Measurements from ENCODE around the gene SLC22A23. TPM values are rescaled to one million over a fixed set of nuclear protein-coding genes. Genes with fewer than 3 reads are reported as not detected.
A peak's percentile ranks its signal among the peaks of the same experiment; 100 is the strongest.

SLC22A23 gene
- total RNA-seq, 1 experiment from 2014 or later: 38.2 TPM

DNA sequence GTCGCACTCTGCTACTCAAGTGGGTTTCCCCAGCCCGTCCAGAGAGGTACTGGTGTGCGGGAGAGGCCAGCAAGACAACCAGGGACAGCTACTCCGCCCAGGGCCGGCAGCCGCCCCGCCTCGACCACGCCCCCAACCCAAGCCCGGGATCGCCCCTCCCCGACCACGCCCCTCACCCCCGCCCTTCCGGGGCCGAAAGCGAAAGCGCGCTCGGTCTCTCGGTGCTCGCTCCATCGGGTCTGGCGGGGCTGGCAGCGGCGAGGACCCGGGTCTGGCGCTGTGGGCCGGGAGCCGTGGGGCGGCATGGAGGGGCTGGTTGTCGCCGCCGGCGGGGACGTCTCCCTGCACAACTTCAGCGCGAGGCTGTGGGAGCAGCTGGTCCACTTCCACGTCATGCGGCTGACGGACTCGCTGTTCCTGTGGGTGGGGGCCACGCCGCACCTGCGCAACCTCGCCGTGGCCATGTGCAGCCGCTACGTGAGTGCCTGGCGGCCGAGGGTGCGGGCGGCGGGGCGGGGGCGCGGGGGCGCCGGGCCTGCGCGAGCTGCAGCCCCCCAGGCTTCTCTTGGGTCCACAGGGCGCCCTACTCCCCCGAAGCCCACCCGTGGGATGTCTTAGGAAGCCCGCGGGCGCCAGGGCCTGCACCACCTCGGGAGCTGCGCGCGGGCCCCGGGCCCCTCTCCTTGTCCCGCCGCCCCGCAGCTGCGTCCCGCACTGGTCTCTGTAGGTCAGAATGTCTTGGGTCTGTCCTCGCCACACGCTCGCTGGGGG lies 197.9 kb downstream of the SLC22A23 start, which contains the start of gene PSMG4:
TSS of gene PSMG4 (plus strand) at position 228 of the 771 bp plus-strand sequence. CDS start at position 304, 76 bp downstream.
- POLR2A ChIA-PET: interaction anchor here (1.0 to 1.7 kb wide), 3 partner anchors 29 to 96 kb away, joined by 3 to 4 read pairs (median 3); partner anchors contain the start of gene TUBB2B
- peak; percentile 97 for DNase-seq (ENCODE audit: low spot score)
- H3K27ac Mint-ChIP-seq: peak within 1 kb of the TSS; percentile 93
- peaks cover 17% of the 10 kb centered on the region for H3K9me3 Mint-ChIP-seq
- peak within 1 kb of the TSS; percentile 98 for H3K4me3 Mint-ChIP-seq
- peaks cover 4% of the 10 kb centered on the region for H3K27me3 Mint-ChIP-seq (ENCODE audit: low read depth)
- CTCF ChIA-PET: interaction anchor here (0.6 to 3.5 kb wide), 13 partner anchors 8 to 260 kb away, joined by 3 to 22 read pairs (median 5); partner anchors contain the start of gene NQO2
- H3K4me1 Mint-ChIP-seq: peaks cover 30% of the 10 kb centered on the region
- H3K36me3 Mint-ChIP-seq: peaks cover 25% of the 10 kb centered on the region
- peak; percentile 89 for ATAC-seq
- TF ChIP-seq SMAD3 (CRISPR knock-in tag; IDR thresholded peaks at IDR 0.05; ENCODE audit: borderline replicate concordance) (0 out of 2 replicates have a peak, but pooled peaks have one; percentile 56), ZNF423 (CRISPR knock-in tag; IDR thresholded peaks at IDR 0.05) (no peak), TP53 (CRISPR knock-in tag; IDR thresholded peaks at IDR 0.05) (peak; percentile 64; the same call in 1 of the 2 replicates), NFE2L1 (CRISPR knock-in tag; IDR thresholded peaks at IDR 0.05) (peak; percentile 86), KAT7 (CRISPR knock-in tag; IDR thresholded peaks at IDR 0.05; ENCODE audit: borderline replicate concordance) (0 out of 2 replicates have a peak, but pooled peaks have one; percentile 72), ZBTB21 (CRISPR knock-in tag; IDR thresholded peaks at IDR 0.05; ENCODE audit: borderline replicate concordance) (peak; percentile 71; the same call in 1 of the 2 replicates), TEAD1 (CRISPR knock-in tag; IDR thresholded peaks at IDR 0.05) (peak; percentile 50; the same call in 1 of the 2 replicates), CBFB (CRISPR knock-in tag; IDR thresholded peaks at IDR 0.05; ENCODE audit: low read depth) (0 out of 2 replicates have a peak, but pooled peaks have one; percentile 56), FOXP1 (CRISPR knock-in tag; IDR thresholded peaks at IDR 0.05; ENCODE audit: borderline replicate concordance) (peak; percentile 89; the same call in 1 of the 2 replicates), ZNF232 (CRISPR knock-in tag; IDR thresholded peaks at IDR 0.05) (peak; percentile 85; the same call in 1 of the 2 replicates), MYBL2 (CRISPR knock-in tag; IDR thresholded peaks at IDR 0.05) (peak; percentile 60; the same call in 1 of the 2 replicates), ETV6 (CRISPR knock-in tag; IDR thresholded peaks at IDR 0.05) (peak; percentile 81; the same call in 1 of the 2 replicates), NFATC4 (CRISPR knock-in tag; IDR thresholded peaks at IDR 0.05) (no peak)
- TF ChIP-seq, protein P1, sequence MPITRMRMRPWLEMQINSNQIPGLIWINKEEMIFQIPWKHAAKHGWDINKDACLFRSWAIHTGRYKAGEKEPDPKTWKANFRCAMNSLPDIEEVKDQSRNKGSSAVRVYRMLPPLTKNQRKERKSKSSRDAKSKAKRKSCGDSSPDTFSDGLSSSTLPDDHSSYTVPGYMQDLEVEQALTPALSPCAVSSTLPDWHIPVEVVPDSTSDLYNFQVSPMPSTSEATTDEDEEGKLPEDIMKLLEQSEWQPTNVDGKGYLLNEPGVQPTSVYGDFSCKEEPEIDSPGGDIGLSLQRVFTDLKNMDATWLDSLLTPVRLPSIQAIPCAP (CRISPR knock-in tag; IDR thresholded peaks at IDR 0.05): peak; percentile 82; the same call in 1 of the 2 replicates
- TF ChIP-seq, protein P2, sequence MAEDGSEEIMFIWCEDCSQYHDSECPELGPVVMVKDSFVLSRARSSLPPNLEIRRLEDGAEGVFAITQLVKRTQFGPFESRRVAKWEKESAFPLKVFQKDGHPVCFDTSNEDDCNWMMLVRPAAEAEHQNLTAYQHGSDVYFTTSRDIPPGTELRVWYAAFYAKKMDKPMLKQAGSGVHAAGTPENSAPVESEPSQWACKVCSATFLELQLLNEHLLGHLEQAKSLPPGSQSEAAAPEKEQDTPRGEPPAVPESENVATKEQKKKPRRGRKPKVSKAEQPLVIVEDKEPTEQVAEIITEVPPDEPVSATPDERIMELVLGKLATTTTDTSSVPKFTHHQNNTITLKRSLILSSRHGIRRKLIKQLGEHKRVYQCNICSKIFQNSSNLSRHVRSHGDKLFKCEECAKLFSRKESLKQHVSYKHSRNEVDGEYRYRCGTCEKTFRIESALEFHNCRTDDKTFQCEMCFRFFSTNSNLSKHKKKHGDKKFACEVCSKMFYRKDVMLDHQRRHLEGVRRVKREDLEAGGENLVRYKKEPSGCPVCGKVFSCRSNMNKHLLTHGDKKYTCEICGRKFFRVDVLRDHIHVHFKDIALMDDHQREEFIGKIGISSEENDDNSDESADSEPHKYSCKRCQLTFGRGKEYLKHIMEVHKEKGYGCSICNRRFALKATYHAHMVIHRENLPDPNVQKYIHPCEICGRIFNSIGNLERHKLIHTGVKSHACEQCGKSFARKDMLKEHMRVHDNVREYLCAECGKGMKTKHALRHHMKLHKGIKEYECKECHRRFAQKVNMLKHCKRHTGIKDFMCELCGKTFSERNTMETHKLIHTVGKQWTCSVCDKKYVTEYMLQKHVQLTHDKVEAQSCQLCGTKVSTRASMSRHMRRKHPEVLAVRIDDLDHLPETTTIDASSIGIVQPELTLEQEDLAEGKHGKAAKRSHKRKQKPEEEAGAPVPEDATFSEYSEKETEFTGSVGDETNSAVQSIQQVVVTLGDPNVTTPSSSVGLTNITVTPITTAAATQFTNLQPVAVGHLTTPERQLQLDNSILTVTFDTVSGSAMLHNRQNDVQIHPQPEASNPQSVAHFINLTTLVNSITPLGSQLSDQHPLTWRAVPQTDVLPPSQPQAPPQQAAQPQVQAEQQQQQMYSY (CRISPR knock-in tag; IDR thresholded peaks at IDR 0.05): peak; percentile 68
- TF ChIP-seq, protein P3, sequence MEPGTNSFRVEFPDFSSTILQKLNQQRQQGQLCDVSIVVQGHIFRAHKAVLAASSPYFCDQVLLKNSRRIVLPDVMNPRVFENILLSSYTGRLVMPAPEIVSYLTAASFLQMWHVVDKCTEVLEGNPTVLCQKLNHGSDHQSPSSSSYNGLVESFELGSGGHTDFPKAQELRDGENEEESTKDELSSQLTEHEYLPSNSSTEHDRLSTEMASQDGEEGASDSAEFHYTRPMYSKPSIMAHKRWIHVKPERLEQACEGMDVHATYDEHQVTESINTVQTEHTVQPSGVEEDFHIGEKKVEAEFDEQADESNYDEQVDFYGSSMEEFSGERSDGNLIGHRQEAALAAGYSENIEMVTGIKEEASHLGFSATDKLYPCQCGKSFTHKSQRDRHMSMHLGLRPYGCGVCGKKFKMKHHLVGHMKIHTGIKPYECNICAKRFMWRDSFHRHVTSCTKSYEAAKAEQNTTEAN (CRISPR knock-in tag; IDR thresholded peaks at IDR 0.05): 0 out of 2 replicates have a peak, but pooled peaks have one; percentile 59
- TF ChIP-seq, protein P4, sequence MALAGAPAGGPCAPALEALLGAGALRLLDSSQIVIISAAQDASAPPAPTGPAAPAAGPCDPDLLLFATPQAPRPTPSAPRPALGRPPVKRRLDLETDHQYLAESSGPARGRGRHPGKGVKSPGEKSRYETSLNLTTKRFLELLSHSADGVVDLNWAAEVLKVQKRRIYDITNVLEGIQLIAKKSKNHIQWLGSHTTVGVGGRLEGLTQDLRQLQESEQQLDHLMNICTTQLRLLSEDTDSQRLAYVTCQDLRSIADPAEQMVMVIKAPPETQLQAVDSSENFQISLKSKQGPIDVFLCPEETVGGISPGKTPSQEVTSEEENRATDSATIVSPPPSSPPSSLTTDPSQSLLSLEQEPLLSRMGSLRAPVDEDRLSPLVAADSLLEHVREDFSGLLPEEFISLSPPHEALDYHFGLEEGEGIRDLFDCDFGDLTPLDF (CRISPR knock-in tag; IDR thresholded peaks at IDR 0.05): no peak
- TF ChIP-seq, protein P5, sequence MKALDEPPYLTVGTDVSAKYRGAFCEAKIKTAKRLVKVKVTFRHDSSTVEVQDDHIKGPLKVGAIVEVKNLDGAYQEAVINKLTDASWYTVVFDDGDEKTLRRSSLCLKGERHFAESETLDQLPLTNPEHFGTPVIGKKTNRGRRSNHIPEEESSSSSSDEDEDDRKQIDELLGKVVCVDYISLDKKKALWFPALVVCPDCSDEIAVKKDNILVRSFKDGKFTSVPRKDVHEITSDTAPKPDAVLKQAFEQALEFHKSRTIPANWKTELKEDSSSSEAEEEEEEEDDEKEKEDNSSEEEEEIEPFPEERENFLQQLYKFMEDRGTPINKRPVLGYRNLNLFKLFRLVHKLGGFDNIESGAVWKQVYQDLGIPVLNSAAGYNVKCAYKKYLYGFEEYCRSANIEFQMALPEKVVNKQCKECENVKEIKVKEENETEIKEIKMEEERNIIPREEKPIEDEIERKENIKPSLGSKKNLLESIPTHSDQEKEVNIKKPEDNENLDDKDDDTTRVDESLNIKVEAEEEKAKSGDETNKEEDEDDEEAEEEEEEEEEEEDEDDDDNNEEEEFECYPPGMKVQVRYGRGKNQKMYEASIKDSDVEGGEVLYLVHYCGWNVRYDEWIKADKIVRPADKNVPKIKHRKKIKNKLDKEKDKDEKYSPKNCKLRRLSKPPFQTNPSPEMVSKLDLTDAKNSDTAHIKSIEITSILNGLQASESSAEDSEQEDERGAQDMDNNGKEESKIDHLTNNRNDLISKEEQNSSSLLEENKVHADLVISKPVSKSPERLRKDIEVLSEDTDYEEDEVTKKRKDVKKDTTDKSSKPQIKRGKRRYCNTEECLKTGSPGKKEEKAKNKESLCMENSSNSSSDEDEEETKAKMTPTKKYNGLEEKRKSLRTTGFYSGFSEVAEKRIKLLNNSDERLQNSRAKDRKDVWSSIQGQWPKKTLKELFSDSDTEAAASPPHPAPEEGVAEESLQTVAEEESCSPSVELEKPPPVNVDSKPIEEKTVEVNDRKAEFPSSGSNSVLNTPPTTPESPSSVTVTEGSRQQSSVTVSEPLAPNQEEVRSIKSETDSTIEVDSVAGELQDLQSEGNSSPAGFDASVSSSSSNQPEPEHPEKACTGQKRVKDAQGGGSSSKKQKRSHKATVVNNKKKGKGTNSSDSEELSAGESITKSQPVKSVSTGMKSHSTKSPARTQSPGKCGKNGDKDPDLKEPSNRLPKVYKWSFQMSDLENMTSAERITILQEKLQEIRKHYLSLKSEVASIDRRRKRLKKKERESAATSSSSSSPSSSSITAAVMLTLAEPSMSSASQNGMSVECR (CRISPR knock-in tag; IDR thresholded peaks at IDR 0.05; ENCODE audit: borderline replicate concordance): peak; percentile 67; the same call in 1 of the 2 replicates
- TF ChIP-seq, protein P6, sequence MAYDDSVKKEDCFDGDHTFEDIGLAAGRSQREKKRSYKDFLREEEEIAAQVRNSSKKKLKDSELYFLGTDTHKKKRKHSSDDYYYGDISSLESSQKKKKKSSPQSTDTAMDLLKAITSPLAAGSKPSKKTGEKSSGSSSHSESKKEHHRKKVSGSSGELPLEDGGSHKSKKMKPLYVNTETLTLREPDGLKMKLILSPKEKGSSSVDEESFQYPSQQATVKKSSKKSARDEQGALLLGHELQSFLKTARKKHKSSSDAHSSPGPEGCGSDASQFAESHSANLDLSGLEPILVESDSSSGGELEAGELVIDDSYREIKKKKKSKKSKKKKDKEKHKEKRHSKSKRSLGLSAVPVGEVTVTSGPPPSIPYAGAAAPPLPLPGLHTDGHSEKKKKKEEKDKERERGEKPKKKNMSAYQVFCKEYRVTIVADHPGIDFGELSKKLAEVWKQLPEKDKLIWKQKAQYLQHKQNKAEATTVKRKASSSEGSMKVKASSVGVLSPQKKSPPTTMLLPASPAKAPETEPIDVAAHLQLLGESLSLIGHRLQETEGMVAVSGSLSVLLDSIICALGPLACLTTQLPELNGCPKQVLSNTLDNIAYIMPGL (CRISPR knock-in tag; IDR thresholded peaks at IDR 0.05): peak; percentile 52; the same call in 1 of the 2 replicates
- TF ChIP-seq, protein P7, sequence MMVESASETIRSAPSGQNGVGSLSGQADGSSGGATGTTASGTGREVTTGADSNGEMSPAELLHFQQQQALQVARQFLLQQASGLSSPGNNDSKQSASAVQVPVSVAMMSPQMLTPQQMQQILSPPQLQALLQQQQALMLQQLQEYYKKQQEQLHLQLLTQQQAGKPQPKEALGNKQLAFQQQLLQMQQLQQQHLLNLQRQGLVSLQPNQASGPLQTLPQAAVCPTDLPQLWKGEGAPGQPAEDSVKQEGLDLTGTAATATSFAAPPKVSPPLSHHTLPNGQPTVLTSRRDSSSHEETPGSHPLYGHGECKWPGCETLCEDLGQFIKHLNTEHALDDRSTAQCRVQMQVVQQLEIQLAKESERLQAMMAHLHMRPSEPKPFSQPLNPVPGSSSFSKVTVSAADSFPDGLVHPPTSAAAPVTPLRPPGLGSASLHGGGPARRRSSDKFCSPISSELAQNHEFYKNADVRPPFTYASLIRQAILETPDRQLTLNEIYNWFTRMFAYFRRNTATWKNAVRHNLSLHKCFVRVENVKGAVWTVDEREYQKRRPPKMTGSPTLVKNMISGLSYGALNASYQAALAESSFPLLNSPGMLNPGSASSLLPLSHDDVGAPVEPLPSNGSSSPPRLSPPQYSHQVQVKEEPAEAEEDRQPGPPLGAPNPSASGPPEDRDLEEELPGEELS (CRISPR knock-in tag; IDR thresholded peaks at IDR 0.05): peak; percentile 85
